Prostate gland (tissue), 2 donors: ENCODE results near the gene MAPK8IP3.

ENCODE experiments used
- POLR2A ChIP-seq: fragments of 450-650 bp; IDR thresholded peaks from one replicate; pipeline ENCODE4 v1.6.1; 2016; ENCODE audit warnings: antibody characterized with exemption, mild to moderate bottlenecking
- POLR2AphosphoS5 ChIP-seq: sonication (generic); formaldehyde crosslinking; IDR thresholded peaks from one replicate; pipeline ENCODE4 v1.6.1; 2017; ENCODE audit warnings: antibody characterized with exemption
- TF ChIP-seq, protein P1 (sequence below), 4 experiments: fragments of 200-600 bp in 2 of 4; fragments of 450-650 bp in 2 of 4; sonication (generic) in 2 of 4; IDR thresholded peaks; 1 replicate in 3 of 4; 2 replicates in 1 of 4; pipeline ENCODE4 v1.5.1; 2016 to 2019; ENCODE audit warnings: antibody characterized with exemption in 4 of 4, mild to moderate bottlenecking in 2 of 4, moderate library complexity in 2 of 4

DNA sequence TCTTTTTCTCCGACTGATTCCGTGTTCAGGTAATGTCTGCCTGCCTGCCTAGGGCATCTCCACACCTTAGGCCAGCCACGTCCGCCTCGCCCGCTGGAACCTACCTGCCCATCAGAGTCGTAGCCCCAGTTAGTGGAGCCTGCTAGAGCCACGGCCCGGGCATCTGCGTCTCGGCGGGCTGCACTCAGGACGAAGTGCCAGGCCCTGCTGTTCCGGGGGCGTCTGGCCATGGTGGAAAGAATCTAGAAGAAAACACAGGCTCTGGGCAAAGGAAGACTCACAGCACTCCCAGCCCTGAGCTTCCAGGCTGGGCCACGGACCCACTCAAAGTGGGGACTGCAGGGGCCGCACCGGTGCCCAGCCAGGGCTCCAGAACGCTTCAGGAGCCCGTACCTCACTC lies 75.3 kb downstream of the MAPK8IP3 start:
- TF ChIP-seq, protein P1, sequence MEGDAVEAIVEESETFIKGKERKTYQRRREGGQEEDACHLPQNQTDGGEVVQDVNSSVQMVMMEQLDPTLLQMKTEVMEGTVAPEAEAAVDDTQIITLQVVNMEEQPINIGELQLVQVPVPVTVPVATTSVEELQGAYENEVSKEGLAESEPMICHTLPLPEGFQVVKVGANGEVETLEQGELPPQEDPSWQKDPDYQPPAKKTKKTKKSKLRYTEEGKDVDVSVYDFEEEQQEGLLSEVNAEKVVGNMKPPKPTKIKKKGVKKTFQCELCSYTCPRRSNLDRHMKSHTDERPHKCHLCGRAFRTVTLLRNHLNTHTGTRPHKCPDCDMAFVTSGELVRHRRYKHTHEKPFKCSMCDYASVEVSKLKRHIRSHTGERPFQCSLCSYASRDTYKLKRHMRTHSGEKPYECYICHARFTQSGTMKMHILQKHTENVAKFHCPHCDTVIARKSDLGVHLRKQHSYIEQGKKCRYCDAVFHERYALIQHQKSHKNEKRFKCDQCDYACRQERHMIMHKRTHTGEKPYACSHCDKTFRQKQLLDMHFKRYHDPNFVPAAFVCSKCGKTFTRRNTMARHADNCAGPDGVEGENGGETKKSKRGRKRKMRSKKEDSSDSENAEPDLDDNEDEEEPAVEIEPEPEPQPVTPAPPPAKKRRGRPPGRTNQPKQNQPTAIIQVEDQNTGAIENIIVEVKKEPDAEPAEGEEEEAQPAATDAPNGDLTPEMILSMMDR (IDR thresholded peaks at IDR 0.05): no peak
- TF ChIP-seq POLR2AphosphoS5 (no peak), POLR2A (no peak)
